ENCODE data around the gene CDC42BPA. TPM values are rescaled to one million over a fixed set of nuclear protein-coding genes. Genes with fewer than 3 reads are reported as not detected.

CDC42BPA gene
- polyA plus RNA-seq, 2 of the 4 experiments (the other 2 are of a cell fraction) = 11.4 to 28.4 TPM

DNA sequence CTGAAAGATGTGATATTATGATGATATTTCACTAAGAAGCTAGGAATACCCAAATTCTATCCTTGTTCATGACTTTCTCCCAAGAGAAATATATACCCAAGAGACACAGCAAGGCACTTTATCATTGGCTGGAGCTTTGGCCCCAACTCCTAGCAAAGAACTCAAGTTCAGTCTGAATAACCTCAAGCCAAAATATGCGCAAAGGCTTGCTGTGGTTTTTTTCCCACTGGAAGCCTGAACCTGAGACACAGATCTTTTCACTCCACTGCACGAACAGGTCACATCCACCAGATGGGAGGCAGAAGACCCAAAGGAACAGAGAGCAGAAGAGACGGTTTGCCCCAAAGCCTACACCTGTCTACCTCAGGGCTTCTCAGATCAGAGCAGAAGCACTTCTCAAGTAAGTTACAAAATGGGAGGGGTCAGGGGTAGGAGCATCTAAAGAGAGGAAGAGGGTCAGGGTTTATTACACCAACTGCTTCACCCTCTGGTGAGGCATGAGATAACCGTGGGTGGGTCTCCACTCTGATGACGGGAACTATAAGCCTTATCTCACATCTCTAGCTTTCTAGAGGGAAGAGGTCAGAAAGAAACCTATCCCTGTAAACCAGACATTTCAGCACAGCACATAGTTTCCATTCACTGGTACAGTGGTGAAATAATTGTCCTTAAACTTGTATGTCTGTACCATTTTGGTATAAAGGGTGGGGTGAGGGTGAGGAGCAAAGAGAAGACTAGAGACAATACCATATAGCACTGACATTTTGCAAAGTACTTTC lies 17.1 kb upstream of the CDC42BPA start (continued):
- TF ChIP-seq HEYL (CRISPR knock-in tag; IDR thresholded peaks at IDR 0.05) = no peak
- no peak for TF ChIP-seq NFE2L2 (conservative IDR thresholded peaks at IDR 0.05; ENCODE audit: low read length)
- TF ChIP-seq POLR2AphosphoS2 (conservative IDR thresholded peaks at IDR 0.05; ENCODE audit: low read length) = no peak
- no peak for TF ChIP-seq MAFK (IDR thresholded peaks at IDR 0.05; ENCODE audit: partially characterized antibody)
- no peak for TF ChIP-seq HOXB5 (CRISPR knock-in tag; IDR thresholded peaks at IDR 0.05)

DNA sequence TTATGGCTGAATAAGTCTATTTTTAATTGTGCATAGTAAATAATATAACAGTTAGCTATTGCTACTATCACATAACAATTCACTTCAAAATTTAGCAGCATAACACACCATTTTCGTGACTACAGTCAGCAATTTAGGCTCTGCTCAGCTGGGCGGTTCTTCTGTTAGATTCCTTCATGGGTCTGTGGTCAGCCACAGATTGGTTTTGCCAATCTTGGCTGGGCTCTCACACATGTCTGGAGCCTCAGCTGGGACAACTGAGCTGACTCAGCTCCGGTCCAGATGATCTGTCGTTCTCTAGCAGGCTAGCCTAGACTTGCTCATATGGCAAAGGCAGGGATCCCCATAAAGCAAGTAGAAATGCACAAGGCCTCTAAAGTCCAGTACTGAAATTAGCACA lies 15.1 kb upstream of the CDC42BPA start:
- ChIA-PET CTCF (no interaction called here), POLR2A (no interaction called here)
- Histone ChIP-seq H3K4me3 (no peak overlapping the region), H3K4me2 (no peak overlapping the region), H3K27ac (no peak overlapping the region), H3K4me1 (no peaks in the 10 kb centered on the region), H3K9me3 (peaks cover 9% of the 10 kb centered on the region)
- FAIRE-seq = no peak
- ATAC-seq = no peak
- no peak for TF ChIP-seq RFX5 (IDR thresholded peaks at IDR 0.05)
- TF ChIP-seq, protein P1, sequence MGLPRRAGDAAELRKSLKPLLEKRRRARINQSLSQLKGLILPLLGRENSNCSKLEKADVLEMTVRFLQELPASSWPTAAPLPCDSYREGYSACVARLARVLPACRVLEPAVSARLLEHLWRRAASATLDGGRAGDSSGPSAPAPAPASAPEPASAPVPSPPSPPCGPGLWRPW (IDR thresholded peaks at IDR 0.05) = no peak
- no peak for TF ChIP-seq EP300 (IDR thresholded peaks at IDR 0.05)
- no peak for TF ChIP-seq MAZ (IDR thresholded peaks at IDR 0.05; ENCODE audit: borderline replicate concordance, low read depth, low read length)
- TF ChIP-seq PHF8 (IDR thresholded peaks at IDR 0.05; ENCODE audit: borderline replicate concordance, low read depth) = no peak
- TF ChIP-seq HEYL (CRISPR knock-in tag; IDR thresholded peaks at IDR 0.05) = no peak
- TF ChIP-seq, protein P2, sequence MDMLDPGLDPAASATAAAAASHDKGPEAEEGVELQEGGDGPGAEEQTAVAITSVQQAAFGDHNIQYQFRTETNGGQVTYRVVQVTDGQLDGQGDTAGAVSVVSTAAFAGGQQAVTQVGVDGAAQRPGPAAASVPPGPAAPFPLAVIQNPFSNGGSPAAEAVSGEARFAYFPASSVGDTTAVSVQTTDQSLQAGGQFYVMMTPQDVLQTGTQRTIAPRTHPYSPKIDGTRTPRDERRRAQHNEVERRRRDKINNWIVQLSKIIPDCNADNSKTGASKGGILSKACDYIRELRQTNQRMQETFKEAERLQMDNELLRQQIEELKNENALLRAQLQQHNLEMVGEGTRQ (IDR thresholded peaks at IDR 0.05) = no peak
- TF ChIP-seq MAFK (IDR thresholded peaks at IDR 0.05; ENCODE audit: partially characterized antibody) = no peak
- no peak for TF ChIP-seq RAD21 (conservative IDR thresholded peaks at IDR 0.05 in 1 of 2, IDR thresholded peaks at IDR 0.05 in 1 of 2)
- no peak for TF ChIP-seq GATA3 (IDR thresholded peaks at IDR 0.05; ENCODE audit: borderline replicate concordance)
- TF ChIP-seq RNF2 (IDR thresholded peaks at IDR 0.05; ENCODE audit: borderline replicate concordance, low read depth) = no peak
- TF ChIP-seq SREBF2 (IDR thresholded peaks at IDR 0.05) = no peak
- no peak for TF ChIP-seq TFCP2L1 (CRISPR knock-in tag; IDR thresholded peaks at IDR 0.05)
- no peak for TF ChIP-seq FOXS1 (CRISPR knock-in tag; IDR thresholded peaks at IDR 0.05)
- no peak for DNase-seq (ENCODE audit: low read depth in 1 of 2, low spot score in 1 of 2)
- 90% methylated on average over 4 of the region's 4 CpGs for WGBS (ENCODE audit: missing lambda C conversion rate)

DNA sequence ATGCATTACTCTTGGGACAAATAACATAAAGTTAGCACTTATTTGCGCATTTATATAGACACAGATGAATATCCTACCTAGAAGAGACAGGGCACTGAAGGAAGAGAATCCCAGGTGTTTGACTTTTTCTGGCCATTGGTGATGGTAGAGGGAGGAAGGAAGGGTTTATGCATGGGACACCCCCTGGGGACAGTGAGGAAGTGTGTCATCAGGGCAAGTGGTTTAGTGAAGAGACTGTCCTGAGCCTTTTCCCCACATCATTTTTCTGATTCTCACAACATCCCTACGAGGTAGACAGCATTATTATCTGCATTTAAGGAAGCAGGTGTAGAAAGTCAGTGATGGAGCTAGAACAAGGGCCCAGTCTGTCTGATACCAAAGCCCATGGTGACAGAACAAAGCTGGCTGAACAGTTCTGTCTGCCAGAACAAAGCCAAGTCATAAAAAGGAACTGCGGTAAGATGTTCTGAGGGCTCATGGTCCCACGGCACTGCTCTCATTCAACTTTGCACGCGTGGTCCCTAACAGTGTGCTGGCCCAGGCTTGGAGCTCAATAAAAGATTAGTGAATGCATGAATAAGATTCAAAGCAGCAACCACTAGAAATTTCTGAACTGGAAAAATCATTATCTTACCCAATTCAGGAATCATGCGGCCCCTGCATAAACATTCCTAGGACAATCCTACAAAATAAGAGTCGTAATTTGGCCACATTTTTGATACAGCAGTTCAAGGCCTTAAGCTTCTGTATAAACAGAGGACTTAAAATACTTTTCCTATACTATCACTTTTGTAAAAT lies 12.2 kb upstream of the CDC42BPA start:
- no peak for ATAC-seq
- no peak for FAIRE-seq
- no peak overlapping the region for H3K4me3 ChIP-seq
- CTCF ChIA-PET = interaction anchor here (1.0 kb wide), 1 partner anchor 11 kb away, joined by 3 read pairs; no protein-coding TSS in a partner anchor
- no peaks in the 10 kb centered on the region for H3K4me1 ChIP-seq
- no peak for TF ChIP-seq MYC (IDR thresholded peaks at IDR 0.05; ENCODE audit: borderline replicate concordance, low read length)
- no peak for TF ChIP-seq CHD4 (IDR thresholded peaks at IDR 0.05; ENCODE audit: borderline replicate concordance)
- no peak for TF ChIP-seq KDM1A (IDR thresholded peaks at IDR 0.05; ENCODE audit: low read depth)
- TF ChIP-seq MAFK (IDR thresholded peaks at IDR 0.05; ENCODE audit: partially characterized antibody) = no peak
- 80% methylated on average over 8 of the region's 8 CpGs for WGBS (ENCODE audit: missing lambda C conversion rate)
- no peak overlapping the region for H3K27ac ChIP-seq
- DNase-seq (ENCODE audit: low read depth in 1 of 2, low spot score in 1 of 2) = no peak
- peaks cover 9% of the 10 kb centered on the region for H3K9me3 ChIP-seq
- POLR2A ChIA-PET = no interaction called here
- no peak overlapping the region for H3K4me2 ChIP-seq
